HuH-7.5 (cell line): ENCODE results near the gene SHF.
"Not testable (repeated sequence)": the region's sequence is repeated elsewhere in the genome, so short reads cannot be mapped to it uniquely, and the experiment has no call there.

Experiments
- DNase-seq: peaks from one replicate; pipeline ENCODE4 v3.0.0; 2011; ENCODE audit warnings: low spot score

The SHF gene

GRCh38 chr15:45187894-45188830 lies at the start of gene SHF:
Gene SHF (minus strand): TSS chr15:45187966. CDS start chr15:45187951, 15 bp downstream.
- no peak for DNase-seq

GRCh38 chr15:45236806-45237205 lies 49.0 kb upstream of the SHF start:
- not testable (repeated sequence) for DNase-seq

GRCh38 chr15:45234562-45235235 lies 46.9 kb upstream of the SHF start:
- no peak for DNase-seq

GRCh38 chr15:45231864-45232562 lies 44.2 kb upstream of the SHF start:
- no peak for DNase-seq

GRCh38 chr15:45231132-45231531 lies 43.4 kb upstream of the SHF start:
- no peak for DNase-seq

- no peak for DNase-seq
Measured at GRCh38 chr15:45230245-45230965, 42.6 kb upstream of the SHF start.

GRCh38 chr15:45228931-45229330 lies 41.2 kb upstream of the SHF start:
- DNase-seq = no peak

- DNase-seq = no peak
Measured at GRCh38 chr15:45225506-45226273, 37.9 kb upstream of the SHF start.

GRCh38 chr15:45224621-45225217 lies 37.0 kb upstream of the SHF start:
- DNase-seq = no peak

- no peak for DNase-seq
Measured at GRCh38 chr15:45221967-45222366, 34.2 kb upstream of the SHF start.

- DNase-seq = no peak
Measured at GRCh38 chr15:45221053-45221599, 33.4 kb upstream of the SHF start.

GRCh38 chr15:45212493-45212892 lies 24.7 kb upstream of the SHF start:
- no peak for DNase-seq

- DNase-seq = peak; percentile 64
Measured at GRCh38 chr15:45205192-45205591, 17.4 kb upstream of the SHF start.

GRCh38 chr15:45203182-45203581 lies 15.4 kb upstream of the SHF start:
- DNase-seq = no peak

- DNase-seq = no peak
Measured at GRCh38 chr15:45201869-45202268, 14.1 kb upstream of the SHF start.

- DNase-seq = no peak
Measured at GRCh38 chr15:45201557-45201859, 13.7 kb upstream of the SHF start.

GRCh38 chr15:45200799-45201556 lies 13.2 kb upstream of the SHF start:
- no peak for DNase-seq

- DNase-seq = no peak
Measured at GRCh38 chr15:45200001-45200798, 12.4 kb upstream of the SHF start.
